ENCODE results near the gene USH1C. TPM values are rescaled to one million over a fixed set of nuclear protein-coding genes. Genes with fewer than 3 reads are reported as not detected.

Gene USH1C
- total RNA-seq, 2 donors from 2014 or later: 0.88 TPM; not detected in 1

DNA sequence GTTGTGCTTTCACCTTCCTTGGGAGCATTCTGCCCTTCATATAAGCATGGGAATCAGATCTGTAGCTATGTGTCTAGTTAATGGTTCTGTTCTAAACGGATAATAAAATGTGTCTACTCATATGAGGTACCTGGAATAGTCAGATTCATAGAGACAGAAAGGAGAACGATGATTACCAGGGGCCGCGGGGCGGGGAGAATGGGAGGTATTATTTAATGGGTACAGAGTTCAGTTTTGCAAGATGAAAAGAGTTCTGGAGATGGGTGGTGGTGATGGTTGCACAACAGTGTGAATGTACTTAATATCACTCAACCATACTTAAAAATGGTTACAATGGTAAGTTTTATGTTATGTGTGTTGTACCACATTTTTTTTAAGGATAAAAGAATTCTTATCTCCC is 57.6 kb downstream of the USH1C start:
- DNase-seq (no peak), ATAC-seq (no peak)
- intact Hi-C loops (cut with DNase I): no loop called here

DNA sequence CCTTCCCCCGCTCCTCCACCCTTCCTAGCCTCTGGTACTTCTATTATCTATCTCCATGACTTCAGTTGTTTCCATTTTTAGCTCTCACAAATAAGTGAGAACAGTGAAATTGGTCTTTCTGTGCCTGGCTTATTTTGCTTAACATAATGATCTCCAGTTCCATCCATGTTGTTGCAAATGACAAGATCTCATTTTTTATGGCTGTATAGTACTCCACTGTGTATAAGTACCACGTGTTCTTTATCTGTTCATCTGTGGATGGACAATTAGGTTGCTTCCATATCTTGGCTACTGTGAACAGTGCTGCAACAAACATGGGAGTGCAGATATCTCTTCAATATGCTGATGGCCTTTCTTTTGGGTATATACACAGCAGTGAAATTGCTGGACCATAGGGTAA is 60.7 kb downstream of the USH1C start:
- intact Hi-C loops (cut with DNase I): no loop called here
- DNase-seq (no peak), ATAC-seq (no peak)

- DNase-seq: no peak
- intact Hi-C loops (cut with DNase I): no loop called here
- ATAC-seq: no peak
These were observed 62.3 kb downstream of the USH1C start for GRCh38 chr11:17481905-17482304.

- DNase-seq (peak; percentile 41), ATAC-seq (peak; percentile 58 to 77)
- intact Hi-C loops (cut with DNase I): no loop called here
These were observed 64.7 kb downstream of the USH1C start for GRCh38 chr11:17479284-17480214.

GRCh38 chr11:17478070-17478469 is 66.1 kb downstream of the USH1C start:
- no peak for ATAC-seq
- intact Hi-C loops (cut with DNase I): no loop called here
- no peak for DNase-seq

DNA sequence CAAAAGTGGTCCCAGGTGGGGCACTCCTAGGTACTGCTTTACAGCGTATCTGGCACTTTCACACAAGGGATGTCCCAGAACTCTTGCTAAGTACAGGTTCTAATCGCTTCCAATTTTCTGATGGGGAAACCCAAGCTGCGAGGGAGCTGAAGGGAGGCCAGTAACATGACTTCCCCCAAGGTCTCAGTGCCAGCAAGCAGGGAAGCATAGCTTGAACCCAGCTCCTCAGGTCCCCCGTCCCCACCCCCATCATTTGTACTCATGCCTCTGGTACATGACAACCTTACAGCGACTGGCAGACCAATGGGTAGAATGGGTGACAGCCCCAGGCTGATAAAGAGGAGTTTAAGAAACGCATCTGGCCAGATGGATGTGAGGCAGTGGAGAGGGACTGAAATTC is 66.9 kb downstream of the USH1C start:
- intact Hi-C loops (cut with DNase I): no loop called here
- DNase-seq (no peak), ATAC-seq (no peak)

GRCh38 chr11:17477084-17477333 is 67.2 kb downstream of the USH1C start:
- ATAC-seq: no peak
- intact Hi-C loops (cut with DNase I): no loop called here
- no peak for DNase-seq

DNA sequence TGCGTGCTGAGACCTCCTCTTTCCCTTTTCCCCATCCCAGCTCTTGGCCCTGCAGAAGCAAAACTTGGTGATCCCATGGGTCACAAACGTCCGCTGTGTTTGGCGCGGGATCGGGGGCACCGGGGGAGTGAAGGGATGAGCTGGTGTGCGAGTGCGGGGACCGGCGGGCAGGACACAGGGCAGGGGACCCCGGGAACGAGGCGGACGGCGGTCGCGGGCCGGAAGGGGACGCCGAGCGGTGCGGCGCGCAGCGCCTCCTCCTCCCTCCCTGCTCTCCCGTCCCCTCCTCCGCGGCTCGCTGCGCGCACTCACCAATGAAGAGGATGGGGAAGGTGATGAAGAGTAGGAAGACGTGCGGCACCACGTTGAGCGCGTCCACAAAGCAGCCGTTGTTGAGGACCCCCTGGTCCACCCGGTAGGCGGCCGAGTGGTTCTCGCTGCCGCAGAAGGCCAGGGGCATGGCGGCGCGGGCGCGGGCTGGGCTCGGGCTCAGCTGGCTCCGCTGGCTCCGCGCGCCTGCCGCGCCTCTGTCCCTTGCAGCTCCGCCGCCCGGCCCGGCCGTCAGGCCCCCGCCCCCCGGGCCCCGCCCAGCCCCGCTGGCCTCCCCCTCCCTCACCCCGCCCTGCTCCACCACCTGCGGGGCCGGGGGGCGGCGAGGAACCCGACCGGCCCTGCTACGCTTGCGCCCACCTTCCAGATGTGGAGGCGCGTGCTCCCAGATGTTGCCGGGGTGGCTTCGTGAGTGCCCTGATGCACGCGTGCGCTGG is 67.7 kb downstream of the USH1C start, which contains the start of gene ABCC8:
Gene ABCC8 (minus strand): TSS at position 529 of the 767 bp plus-strand sequence. CDS start 69 bp downstream, at position 460.
- ATAC-seq (peak; percentile 55 to 75), DNase-seq (no peak)
- intact Hi-C loops (cut with DNase I): no loop called here

GRCh38 chr11:17475666-17476316 is 68.4 kb downstream of the USH1C start:
- no peak for DNase-seq
- intact Hi-C loops (cut with DNase I): no loop called here
- ATAC-seq: peak; percentile 6 to 13

- no peak for ATAC-seq
- intact Hi-C loops (cut with DNase I): no loop called here
These were observed 71.0 kb downstream of the USH1C start for GRCh38 chr11:17473071-17473744.

GRCh38 chr11:17472467-17472866 is 71.7 kb downstream of the USH1C start:
- no peak for DNase-seq
- ATAC-seq: no peak
- intact Hi-C loops (cut with DNase I): no loop called here

More at GRCh38 chr11:17473071-17473744, 71.0 kb downstream of the USH1C start:
- DNase-seq: no peak

DNA sequence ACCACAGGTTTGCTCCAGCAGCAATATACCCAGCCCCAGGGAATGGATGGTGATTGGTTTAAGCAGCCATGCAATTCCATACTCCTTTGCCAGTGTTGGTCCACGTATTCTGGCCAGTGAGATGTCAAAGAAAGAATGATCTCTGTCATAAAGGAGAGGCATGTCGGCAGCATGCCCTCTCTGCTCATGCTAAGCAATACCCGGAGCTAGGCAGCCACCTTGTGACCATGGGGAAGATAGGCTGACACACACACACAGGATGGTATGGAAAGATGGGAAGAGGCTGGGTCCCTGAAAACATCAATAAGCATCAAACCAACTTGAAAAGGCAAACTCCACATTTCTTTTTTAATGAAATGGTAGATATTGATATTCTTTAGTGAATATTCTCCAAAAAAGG is 72.7 kb downstream of the USH1C start:
- ATAC-seq: no peak
- no peak for DNase-seq
- intact Hi-C loops (cut with DNase I): no loop called here

GRCh38 chr11:17469998-17470397 is 74.2 kb downstream of the USH1C start:
- DNase-seq (no peak), ATAC-seq (no peak)
- intact Hi-C loops (cut with DNase I): no loop called here

GRCh38 chr11:17468122-17468521 is 76.1 kb downstream of the USH1C start:
- ATAC-seq (no peak), DNase-seq (no peak)
- intact Hi-C loops (cut with DNase I): no loop called here

GRCh38 chr11:17463546-17464174 is 80.6 kb downstream of the USH1C start:
- DNase-seq (no peak), ATAC-seq (no peak)
- intact Hi-C loops (cut with DNase I): no loop called here

DNA sequence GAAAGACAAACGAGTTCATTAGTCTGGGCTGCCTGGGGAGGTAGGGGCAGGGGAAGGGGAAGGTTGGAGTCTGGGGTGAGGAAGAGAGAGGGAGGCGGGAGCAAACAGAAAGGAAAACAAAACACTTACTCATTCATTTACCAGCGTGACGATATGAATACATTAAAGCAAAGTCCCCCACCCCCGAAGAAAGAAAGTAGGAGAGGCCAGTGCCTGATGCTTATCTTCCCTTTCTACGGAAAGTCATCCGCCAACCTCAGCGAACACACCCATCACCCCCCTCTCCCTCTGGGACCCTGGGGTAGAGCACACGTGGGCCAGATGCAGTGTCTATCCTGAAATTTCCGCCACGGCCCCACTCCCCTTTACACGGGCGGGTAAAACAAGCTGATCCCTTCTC is 81.3 kb downstream of the USH1C start:
- ATAC-seq (no peak), DNase-seq (no peak)
- intact Hi-C loops (cut with DNase I): no loop called here

DNA sequence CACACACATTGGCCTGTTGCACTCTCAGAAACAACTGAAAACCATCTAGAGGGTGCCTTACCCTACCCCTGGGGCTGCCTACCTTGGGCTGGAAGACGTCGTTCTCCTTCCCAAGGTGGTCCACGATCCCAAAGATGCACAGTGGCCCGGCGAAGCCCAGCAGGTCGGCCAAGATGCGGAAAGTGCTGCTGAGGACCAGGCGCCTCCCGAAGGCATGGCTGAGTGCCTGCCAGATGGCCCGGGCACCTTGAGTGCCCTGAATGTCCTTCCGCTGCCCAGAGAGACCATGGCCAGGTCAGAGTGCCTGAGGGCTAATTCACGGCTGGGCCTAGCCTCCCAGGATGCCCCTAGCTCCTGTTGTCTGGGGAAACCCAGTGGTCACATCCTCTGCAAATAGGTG is 83.8 kb downstream of the USH1C start:
- intact Hi-C loops (cut with DNase I): no loop called here
- ATAC-seq (no peak), DNase-seq (no peak)

- DNase-seq (no peak), ATAC-seq (no peak)
- intact Hi-C loops (cut with DNase I): no loop called here
These were observed 84.8 kb downstream of the USH1C start for GRCh38 chr11:17459236-17459896.

DNA sequence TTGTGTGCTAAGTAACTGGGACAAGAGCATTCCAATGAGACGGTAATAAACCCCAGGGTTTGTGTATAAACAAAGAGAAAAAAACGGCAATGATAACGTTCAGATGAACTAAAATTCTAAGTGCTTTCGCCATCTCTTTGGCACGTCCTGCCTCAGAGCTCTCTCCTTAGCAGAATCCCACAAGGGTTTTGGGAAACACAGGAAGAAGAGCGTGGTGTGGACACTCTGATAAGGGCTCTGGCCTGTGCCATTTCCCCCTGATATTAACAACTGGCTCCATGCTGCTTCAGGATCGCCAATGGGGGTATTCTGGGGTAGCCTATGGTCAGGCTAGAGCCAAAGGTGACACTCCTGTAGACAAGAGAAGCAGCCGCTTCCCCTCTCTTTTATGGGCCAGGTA is 85.9 kb downstream of the USH1C start:
- no peak for ATAC-seq
- intact Hi-C loops (cut with DNase I): no loop called here
- no peak for DNase-seq
